Measurements from ENCODE around the gene CPEB4.

DNA sequence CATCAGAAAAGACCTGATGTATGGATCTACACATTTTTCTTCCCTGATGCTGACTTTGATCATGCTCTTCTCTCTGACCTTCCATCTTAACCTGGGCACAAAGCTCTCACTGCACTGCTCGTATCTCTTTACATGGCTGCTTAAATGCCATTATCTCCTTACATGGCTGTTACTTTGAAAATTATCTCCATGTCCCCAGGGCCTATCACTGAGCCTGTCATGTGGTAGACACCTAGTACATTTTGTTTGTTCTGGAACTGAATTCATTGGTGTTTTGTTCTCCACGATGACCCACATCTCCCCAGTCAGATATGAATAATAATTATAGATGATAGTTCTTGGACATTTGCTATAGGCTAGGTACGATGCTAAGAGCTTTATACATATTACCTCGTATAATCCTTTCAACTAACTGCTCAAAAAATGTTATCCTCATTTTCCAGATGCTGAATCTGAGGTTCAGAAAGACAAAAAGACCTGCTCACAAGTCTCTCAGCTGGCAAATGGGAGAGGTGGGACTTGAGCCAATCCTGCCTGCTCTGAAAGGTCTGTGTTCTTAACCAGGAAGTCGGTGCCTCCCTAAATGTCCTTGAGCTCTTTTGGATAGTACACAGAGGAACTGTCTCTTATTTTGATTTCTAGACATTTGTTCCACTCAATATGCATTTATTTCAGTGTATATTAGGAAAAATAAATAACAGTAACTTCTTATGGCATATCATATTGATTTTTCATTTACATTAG lies 9.8 kb upstream of the CPEB4 start:
- TF ChIP-seq CTCF (IDR thresholded peaks at IDR 0.05) (no peak), EZH2 (IDR thresholded peaks at IDR 0.05) (no peak), EZH2phosphoT487 (IDR thresholded peaks at IDR 0.05) (no peak)
